C4-2B (cell line): Measurements from ENCODE around the gene ATXN1.
"Not testable (repeated sequence)": the region's sequence is repeated elsewhere in the genome, so short reads cannot be mapped to it uniquely, and the experiment has no call there.

ENCODE experiments used
- CTCF ChIP-seq: fragments of 450-650 bp; conservative IDR thresholded peaks from 2 replicates; pipeline ENCODE4 v1.5.1; 2017; ENCODE audit warnings: mild to moderate bottlenecking
- ZFX ChIP-seq: fragments of 450-650 bp; IDR thresholded peaks from 2 replicates; pipeline ENCODE4 v1.6.1; 2017

DNA sequence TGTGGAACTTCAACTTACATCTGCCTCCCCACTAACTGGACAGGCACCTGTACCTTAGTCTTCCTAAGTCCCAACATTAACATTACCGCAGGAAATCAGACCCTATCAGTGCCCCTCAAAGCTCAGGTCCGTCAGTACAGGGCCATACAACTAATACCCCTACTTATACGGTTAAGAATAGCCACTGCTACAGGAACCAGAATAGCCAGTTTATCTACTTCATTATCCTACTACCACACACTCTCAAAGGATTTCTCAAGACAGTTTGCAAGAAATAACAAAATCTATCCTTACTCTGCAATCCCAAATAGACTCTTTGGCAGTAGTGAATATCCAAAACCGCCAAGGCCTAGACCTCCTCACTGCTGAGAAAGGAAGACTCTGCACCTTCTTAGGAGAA lies 298.0 kb downstream of the ATXN1 start:
- TF ChIP-seq CTCF, ZFX: not testable (repeated sequence)
